Liver (tissue), 9 donors: ENCODE results near the gene SHC2. TPM values are rescaled to one million over a fixed set of nuclear protein-coding genes. Genes with fewer than 3 reads are reported as not detected.
"Not testable (repeated sequence)": the region's sequence is repeated elsewhere in the genome, so short reads cannot be mapped to it uniquely, and the experiment has no call there.

Source experiments
- DNase-seq: peaks from one replicate; pipeline ENCODE4 v3.0.0-alpha.2; 2017; ENCODE audit warnings: low spot score
- H3K27ac ChIP-seq, 2 donors: one replicate each; pipeline ENCODE4 v1.7.0; 2013; ENCODE audit warnings: inconsistent platforms in 2 of 2, low read length in 2 of 2, control low read depth in 1 of 2, low read depth in 1 of 2, mild to moderate bottlenecking in 1 of 2
- H3K27me3 ChIP-seq, 4 donors: one replicate each; pipeline versions ENCODE4 v1.6.1 to v1.7.0; 2013; ENCODE audit warnings: low read length in 3 of 4, inconsistent platforms in 1 of 4, mild to moderate bottlenecking in 1 of 4, moderate library complexity in 1 of 4; ENCODE audit not compliant: control insufficient read depth in 4 of 4, insufficient read depth in 4 of 4
- H3K36me3 ChIP-seq, 4 donors: one replicate each; pipeline versions ENCODE4 v1.6.1 to v1.7.0; 2013; ENCODE audit warnings: low read length in 3 of 4, mild to moderate bottlenecking in 3 of 4, low read depth in 1 of 4, moderate library complexity in 1 of 4; ENCODE audit not compliant: control insufficient read depth in 4 of 4, insufficient read depth in 3 of 4
- H3K4me1 ChIP-seq, 4 donors: one replicate each; pipeline versions ENCODE4 v1.6.1 to v1.7.0; 2013; ENCODE audit warnings: low read length in 3 of 4, mild to moderate bottlenecking in 3 of 4, moderate library complexity in 1 of 4; ENCODE audit not compliant: control insufficient read depth in 4 of 4, insufficient read depth in 4 of 4
- H3K4me3 ChIP-seq, 3 donors: one replicate each; pipeline versions ENCODE4 v1.6.1 to v1.7.0; 2013; ENCODE audit warnings: low read length in 3 of 3, control low read depth in 1 of 3, low read depth in 1 of 3, mild to moderate bottlenecking in 1 of 3
- H3K9ac ChIP-seq, 2 donors: one replicate each; pipeline ENCODE4 v1.7.0; 2013; ENCODE audit warnings: low read length in 2 of 2, mild to moderate bottlenecking in 2 of 2, moderate library complexity in 2 of 2, control low read depth in 1 of 2, low read depth in 1 of 2
- H3K9me3 ChIP-seq, 4 donors: one replicate each; pipeline versions ENCODE4 v1.6.1 to v1.7.0; 2013; ENCODE audit warnings: low read length in 3 of 4; ENCODE audit not compliant: control insufficient read depth in 4 of 4
- EGR1 ChIP-seq, 2 donors: IDR thresholded peaks; 2 replicates each; pipeline ENCODE4 v1.6.1; 2016 to 2018; ENCODE audit warnings: antibody characterized with exemption in 2 of 2, low read depth in 2 of 2
- FOXA1 ChIP-seq: IDR thresholded peaks from 2 replicates; pipeline ENCODE4 v1.6.1; 2016; ENCODE audit warnings: antibody characterized with exemption
- FOXA2 ChIP-seq: IDR thresholded peaks from 2 replicates; pipeline ENCODE4 v1.6.1; 2016; ENCODE audit warnings: antibody characterized with exemption
- GABPA ChIP-seq, 2 donors: IDR thresholded peaks in 1 of 2; conservative IDR thresholded peaks in 1 of 2; 2 replicates each; pipeline ENCODE4 v1.6.1; 2016; ENCODE audit warnings: antibody characterized with exemption in 2 of 2, mild to moderate bottlenecking in 1 of 2, moderate library complexity in 1 of 2
- HNF4A ChIP-seq, 2 donors: conservative IDR thresholded peaks; 2 replicates each; pipeline ENCODE4 v1.6.1; 2016; ENCODE audit warnings: antibody characterized with exemption in 2 of 2, mild to moderate bottlenecking in 2 of 2
- HNF4G ChIP-seq: IDR thresholded peaks from 2 replicates; pipeline ENCODE4 v1.6.1; 2016; ENCODE audit warnings: antibody characterized with exemption
- JUND ChIP-seq, 2 donors: IDR thresholded peaks; 2 replicates each; pipeline ENCODE4 v1.6.1; 2016; ENCODE audit warnings: antibody characterized with exemption in 2 of 2
- NR2F2 ChIP-seq: IDR thresholded peaks from 2 replicates; pipeline ENCODE4 v1.6.1; 2016; ENCODE audit warnings: antibody characterized with exemption
- RAD21 ChIP-seq, 2 donors: IDR thresholded peaks; 2 replicates each; pipeline ENCODE4 v1.6.1; 2016; ENCODE audit warnings: antibody characterized with exemption in 2 of 2, mild to moderate bottlenecking in 2 of 2
- RXRA ChIP-seq, 2 donors: IDR thresholded peaks; 2 replicates each; pipeline ENCODE4 v1.6.1; 2017 to 2018; ENCODE audit warnings: antibody characterized with exemption in 2 of 2, mild to moderate bottlenecking in 1 of 2
- TAF1 ChIP-seq: conservative IDR thresholded peaks from 2 replicates; pipeline ENCODE4 v1.6.1; 2016; ENCODE audit warnings: antibody characterized with exemption, mild to moderate bottlenecking
- YY1 ChIP-seq: IDR thresholded peaks from 2 replicates; pipeline ENCODE4 v1.6.1; 2016; ENCODE audit warnings: antibody characterized with exemption, mild to moderate bottlenecking
- WGBS: extraction: QIAGEN DNeasy Blood & Tissue Kit; methylation state at CpG from one replicate; pipeline ENCODE4 v1.1.7; 2013; 5-methylcytosine and 5-hydroxymethylcytosine counted together
- polyA plus RNA-seq, 2 donors: library from polyadenylated mRNA; stranded (reverse) in 1 of 2; unstranded in 1 of 2; fragments of 200-250 nt in 1 of 2; fragments of >200 nt in 1 of 2; fragmentation: Nextera tagmentation in 1 of 2; extraction: Ambion mirVana in 1 of 2; gene quantifications; one replicate each; pipeline versions ENCODE4 v1.2.1 to v1.2.3, GENCODE V29; 2013 to 2015
- total RNA-seq, 2 donors: library from RNA; depleted of rRNA; stranded (reverse); fragments of >200 nt; gene quantifications; one replicate each; pipeline ENCODE4 v1.2.3, GENCODE V29; 2014
- TF ChIP-seq, protein P1 (sequence below): fragments of 150-350 bp; IDR thresholded peaks from 2 replicates; pipeline ENCODE4 v1.5.1; 2017; ENCODE audit warnings: improper control_type of control experiment, low read depth, low read length; ENCODE audit not compliant: missing input control
- TF ChIP-seq, protein P2 (sequence below): IDR thresholded peaks from 2 replicates; pipeline ENCODE4 v1.6.1; 2016; ENCODE audit warnings: antibody characterized with exemption, mild to moderate bottlenecking
- TF ChIP-seq, protein P3 (sequence below): IDR thresholded peaks from 2 replicates; pipeline ENCODE4 v1.6.1; 2016; ENCODE audit warnings: antibody characterized with exemption
- donor health status: healthy.
- donor health status: healthy.
- donor health status: healthy.
- donor health status: healthy.
- donor health status: healthy.

SHC2 gene
- total and polyA plus RNA-seq, 4 donors, result 15.6 to 43.0 (median 23.0) TPM

- H3K36me3 ChIP-seq, result no peaks in the 10 kb centered on the region
- 47% methylated on average over 20 of the region's 20 CpGs for WGBS
- TF ChIP-seq, protein P1, sequence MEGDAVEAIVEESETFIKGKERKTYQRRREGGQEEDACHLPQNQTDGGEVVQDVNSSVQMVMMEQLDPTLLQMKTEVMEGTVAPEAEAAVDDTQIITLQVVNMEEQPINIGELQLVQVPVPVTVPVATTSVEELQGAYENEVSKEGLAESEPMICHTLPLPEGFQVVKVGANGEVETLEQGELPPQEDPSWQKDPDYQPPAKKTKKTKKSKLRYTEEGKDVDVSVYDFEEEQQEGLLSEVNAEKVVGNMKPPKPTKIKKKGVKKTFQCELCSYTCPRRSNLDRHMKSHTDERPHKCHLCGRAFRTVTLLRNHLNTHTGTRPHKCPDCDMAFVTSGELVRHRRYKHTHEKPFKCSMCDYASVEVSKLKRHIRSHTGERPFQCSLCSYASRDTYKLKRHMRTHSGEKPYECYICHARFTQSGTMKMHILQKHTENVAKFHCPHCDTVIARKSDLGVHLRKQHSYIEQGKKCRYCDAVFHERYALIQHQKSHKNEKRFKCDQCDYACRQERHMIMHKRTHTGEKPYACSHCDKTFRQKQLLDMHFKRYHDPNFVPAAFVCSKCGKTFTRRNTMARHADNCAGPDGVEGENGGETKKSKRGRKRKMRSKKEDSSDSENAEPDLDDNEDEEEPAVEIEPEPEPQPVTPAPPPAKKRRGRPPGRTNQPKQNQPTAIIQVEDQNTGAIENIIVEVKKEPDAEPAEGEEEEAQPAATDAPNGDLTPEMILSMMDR, result no peak
- TF ChIP-seq, protein P2, sequence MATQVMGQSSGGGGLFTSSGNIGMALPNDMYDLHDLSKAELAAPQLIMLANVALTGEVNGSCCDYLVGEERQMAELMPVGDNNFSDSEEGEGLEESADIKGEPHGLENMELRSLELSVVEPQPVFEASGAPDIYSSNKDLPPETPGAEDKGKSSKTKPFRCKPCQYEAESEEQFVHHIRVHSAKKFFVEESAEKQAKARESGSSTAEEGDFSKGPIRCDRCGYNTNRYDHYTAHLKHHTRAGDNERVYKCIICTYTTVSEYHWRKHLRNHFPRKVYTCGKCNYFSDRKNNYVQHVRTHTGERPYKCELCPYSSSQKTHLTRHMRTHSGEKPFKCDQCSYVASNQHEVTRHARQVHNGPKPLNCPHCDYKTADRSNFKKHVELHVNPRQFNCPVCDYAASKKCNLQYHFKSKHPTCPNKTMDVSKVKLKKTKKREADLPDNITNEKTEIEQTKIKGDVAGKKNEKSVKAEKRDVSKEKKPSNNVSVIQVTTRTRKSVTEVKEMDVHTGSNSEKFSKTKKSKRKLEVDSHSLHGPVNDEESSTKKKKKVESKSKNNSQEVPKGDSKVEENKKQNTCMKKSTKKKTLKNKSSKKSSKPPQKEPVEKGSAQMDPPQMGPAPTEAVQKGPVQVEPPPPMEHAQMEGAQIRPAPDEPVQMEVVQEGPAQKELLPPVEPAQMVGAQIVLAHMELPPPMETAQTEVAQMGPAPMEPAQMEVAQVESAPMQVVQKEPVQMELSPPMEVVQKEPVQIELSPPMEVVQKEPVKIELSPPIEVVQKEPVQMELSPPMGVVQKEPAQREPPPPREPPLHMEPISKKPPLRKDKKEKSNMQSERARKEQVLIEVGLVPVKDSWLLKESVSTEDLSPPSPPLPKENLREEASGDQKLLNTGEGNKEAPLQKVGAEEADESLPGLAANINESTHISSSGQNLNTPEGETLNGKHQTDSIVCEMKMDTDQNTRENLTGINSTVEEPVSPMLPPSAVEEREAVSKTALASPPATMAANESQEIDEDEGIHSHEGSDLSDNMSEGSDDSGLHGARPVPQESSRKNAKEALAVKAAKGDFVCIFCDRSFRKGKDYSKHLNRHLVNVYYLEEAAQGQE, result peak; percentile 21
- TF ChIP-seq FOXA1 (no peak), HNF4G (no peak), HNF4A (conservative IDR thresholded peaks at IDR 0.05) (peak in 1 of 2 donors; percentile 55)
- no peaks in the 10 kb centered on the region for H3K27me3 ChIP-seq
- DNase-seq, result no peak
- no peak overlapping the region for H3K27ac ChIP-seq
- H3K4me3 ChIP-seq, result no peak overlapping the region
- H3K4me1 ChIP-seq, result peaks cover 0 to 4% (median 4%) of the 10 kb centered on the region in 4 donors
- no peaks in the 10 kb centered on the region for H3K9me3 ChIP-seq
- H3K9ac ChIP-seq, result no peak overlapping the region
These were observed 21.6 kb upstream of the SHC2 start for GRCh38 chr19:482186-483041.

DNA sequence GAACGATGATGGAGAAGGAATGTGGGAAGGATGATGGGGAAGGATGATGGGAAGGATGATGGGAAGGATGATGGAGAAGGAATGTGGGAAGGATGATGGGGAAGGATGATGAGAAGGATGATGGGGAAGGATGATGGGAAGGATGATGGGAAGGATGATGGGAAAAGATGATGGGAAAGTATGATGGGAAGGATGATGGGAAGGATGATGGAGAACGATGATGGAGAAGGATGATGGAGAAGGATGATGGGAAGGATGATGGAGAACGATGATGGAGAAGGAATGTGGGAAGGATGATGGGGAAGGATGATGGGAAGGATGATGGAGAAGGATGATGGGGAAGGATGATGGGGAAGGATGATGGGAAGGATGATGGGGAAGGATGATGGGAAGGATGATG, 20.3 kb upstream of the SHC2 start:
- not testable (repeated sequence) for H3K36me3 ChIP-seq, H3K27me3 ChIP-seq, H3K4me3 ChIP-seq, H3K9me3 ChIP-seq, H3K27ac ChIP-seq, DNase-seq, H3K4me1 ChIP-seq, H3K9ac ChIP-seq
- WGBS, result 92% methylated on average over 3 of the region's 3 CpGs

GRCh38 chr19:480016-480855, 19.4 kb upstream of the SHC2 start:
- Histone ChIP-seq H3K27ac (peak overlapping the region; percentile 7 to 55), H3K9me3 (no peaks in the 10 kb centered on the region), H3K4me1 (peaks cover 0 to 4% (median 4%) of the 10 kb centered on the region in 4 donors), H3K9ac (peak overlapping the region in 1 of 2 donors; percentile 65), H3K4me3 (no peak overlapping the region), H3K36me3 (no peaks in the 10 kb centered on the region), H3K27me3 (no peaks in the 10 kb centered on the region)
- DNase-seq, result peak; percentile 79
- 24% methylated on average over 36 of the region's 36 CpGs for WGBS
- no peak for TF ChIP-seq FOXA1
- TF ChIP-seq TAF1, result no peak
- TF ChIP-seq HNF4A (conservative IDR thresholded peaks at IDR 0.05), result no peak
- peak; percentile 42 for TF ChIP-seq NR2F2
- TF ChIP-seq, protein P3, sequence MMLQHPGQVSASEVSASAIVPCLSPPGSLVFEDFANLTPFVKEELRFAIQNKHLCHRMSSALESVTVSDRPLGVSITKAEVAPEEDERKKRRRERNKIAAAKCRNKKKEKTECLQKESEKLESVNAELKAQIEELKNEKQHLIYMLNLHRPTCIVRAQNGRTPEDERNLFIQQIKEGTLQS, result no peak
- no peak for TF ChIP-seq YY1
- TF ChIP-seq JUND (IDR thresholded peaks at IDR 0.05), result no peak
- TF ChIP-seq, protein P1, result peak; percentile 57
- TF ChIP-seq FOXA2, result no peak
- peak; percentile 79 to 80 for TF ChIP-seq RAD21 (IDR thresholded peaks at IDR 0.05)
- TF ChIP-seq EGR1 (IDR thresholded peaks at IDR 0.05; ENCODE audit: low read depth in 2 of 2), result no peak
- no peak for TF ChIP-seq GABPA (IDR thresholded peaks at IDR 0.05 in 1 of 2, conservative IDR thresholded peaks at IDR 0.05 in 1 of 2)
- TF ChIP-seq HNF4G, result no peak
- TF ChIP-seq RXRA (IDR thresholded peaks at IDR 0.05), result peak in 1 of 2 donors; percentile 53
